Adipocyte (in vitro differentiated cells): ENCODE measurements around the gene LDHAL6B.

Experiments
- DNase-seq: peaks from one replicate; pipeline ENCODE4 v3.0.0-alpha.2; 2015; ENCODE audit warnings: low read depth
- H3K27me3 ChIP-seq: replicated peaks from 2 replicates; pipeline ENCODE4 v1.7.0; 2013; ENCODE audit warnings: mild to moderate bottlenecking, low read length, moderate library complexity; ENCODE audit not compliant: control insufficient read depth, insufficient read depth
- H3K36me3 ChIP-seq: 2 replicates; pipeline ENCODE4 v1.7.0; 2013; ENCODE audit warnings: low read length, mild to moderate bottlenecking, moderate library complexity; ENCODE audit not compliant: control insufficient read depth, insufficient read depth, severe bottlenecking
- H3K4me1 ChIP-seq: 2 replicates; pipeline ENCODE4 v1.7.0; 2013; ENCODE audit warnings: mild to moderate bottlenecking, low read length, moderate library complexity; ENCODE audit not compliant: control insufficient read depth, insufficient read depth
- H3K4me3 ChIP-seq: 2 replicates; pipeline ENCODE4 v1.7.0; 2013; ENCODE audit warnings: mild to moderate bottlenecking, low read length, moderate library complexity
- H3K9ac ChIP-seq: 2 replicates; pipeline ENCODE4 v1.7.0; 2013; ENCODE audit warnings: mild to moderate bottlenecking, low read length, moderate library complexity
- H3K9me3 ChIP-seq: 2 replicates; pipeline ENCODE4 v1.7.0; 2013; ENCODE audit warnings: mild to moderate bottlenecking, low read length, moderate library complexity; ENCODE audit not compliant: control insufficient read depth

LDHAL6B gene

GRCh38 chr15:59169251-59169708 lies 37.4 kb upstream of the LDHAL6B start:
- H3K9ac ChIP-seq = peak overlapping the region; percentile 83
- peak overlapping the region; percentile 38 for H3K4me3 ChIP-seq
- no peaks in the 10 kb centered on the region for H3K27me3 ChIP-seq
- H3K4me1 ChIP-seq = peaks cover 63% of the 10 kb centered on the region
- no peaks in the 10 kb centered on the region for H3K9me3 ChIP-seq
- DNase-seq = peak; percentile 80
- H3K36me3 ChIP-seq = peaks cover 26% of the 10 kb centered on the region

GRCh38 chr15:59170295-59171066 lies 36.2 kb upstream of the LDHAL6B start:
- H3K4me3 ChIP-seq = no peak overlapping the region
- H3K36me3 ChIP-seq = peaks cover 18% of the 10 kb centered on the region
- H3K9me3 ChIP-seq = no peaks in the 10 kb centered on the region
- H3K9ac ChIP-seq = peak overlapping the region; percentile 83
- DNase-seq = peak; percentile 72
- H3K27me3 ChIP-seq = no peaks in the 10 kb centered on the region
- peaks cover 70% of the 10 kb centered on the region for H3K4me1 ChIP-seq

DNA sequence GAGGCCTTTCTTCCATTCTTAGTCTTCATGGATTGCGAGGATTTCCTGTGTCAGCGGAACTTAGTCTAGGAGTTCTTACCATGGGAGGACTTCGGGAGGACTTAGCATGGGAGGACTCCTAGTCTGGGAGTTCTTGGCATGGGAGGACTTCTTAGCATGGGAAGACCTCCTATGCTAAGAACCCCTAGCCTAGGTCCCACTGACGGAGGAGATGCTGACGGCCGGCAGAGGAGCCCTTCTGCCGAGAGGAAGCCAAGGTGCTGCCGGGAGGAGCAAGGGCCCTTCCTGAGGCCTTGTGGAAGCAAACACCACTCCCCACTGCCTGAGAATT lies 35.6 kb upstream of the LDHAL6B start:
- Histone ChIP-seq H3K9me3 (no peaks in the 10 kb centered on the region), H3K27me3 (no peaks in the 10 kb centered on the region), H3K4me3 (no peak overlapping the region), H3K9ac (peak overlapping the region; percentile 83), H3K36me3 (peaks cover 15% of the 10 kb centered on the region), H3K4me1 (peaks cover 70% of the 10 kb centered on the region)
- DNase-seq = no peak

DNA sequence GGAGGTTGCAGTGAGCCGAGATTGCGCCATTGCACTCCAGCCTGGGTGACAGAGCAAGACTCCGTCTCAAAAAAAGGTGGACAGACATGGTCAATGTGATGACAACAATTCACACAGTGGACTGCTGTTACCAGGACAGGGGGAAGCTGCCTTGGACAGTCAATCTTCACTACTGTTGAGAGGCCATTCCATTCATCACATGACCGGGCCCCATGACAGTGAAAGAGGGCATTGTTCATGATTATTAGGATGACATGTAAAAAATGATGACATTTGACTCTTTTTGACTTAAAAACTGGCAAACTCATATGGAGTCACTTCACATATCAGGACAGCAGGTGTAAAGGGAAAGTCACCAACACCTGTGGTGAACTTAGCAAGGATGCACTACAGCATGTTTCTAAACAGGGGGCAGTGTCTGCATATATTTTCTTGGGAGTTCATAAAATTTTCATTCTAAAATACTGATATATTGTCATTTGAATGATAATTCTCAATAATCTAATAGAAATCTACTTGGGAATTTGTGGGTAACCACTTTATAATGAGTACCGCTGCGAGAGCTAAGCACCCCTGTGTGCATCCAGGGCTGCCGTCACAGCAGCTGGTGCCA lies 34.2 kb upstream of the LDHAL6B start:
- Histone ChIP-seq H3K9ac (no peak overlapping the region), H3K36me3 (peaks cover 20% of the 10 kb centered on the region), H3K4me1 (peaks cover 64% of the 10 kb centered on the region), H3K4me3 (no peak overlapping the region), H3K27me3 (no peaks in the 10 kb centered on the region), H3K9me3 (no peaks in the 10 kb centered on the region)
- no peak for DNase-seq

GRCh38 chr15:59173194-59173593 lies 33.4 kb upstream of the LDHAL6B start:
- H3K4me3 ChIP-seq = no peak overlapping the region
- H3K36me3 ChIP-seq = peaks cover 26% of the 10 kb centered on the region
- no peaks in the 10 kb centered on the region for H3K9me3 ChIP-seq
- DNase-seq = no peak
- H3K9ac ChIP-seq = no peak overlapping the region
- peaks cover 59% of the 10 kb centered on the region for H3K4me1 ChIP-seq
- no peaks in the 10 kb centered on the region for H3K27me3 ChIP-seq

GRCh38 chr15:59174151-59174834 lies 32.4 kb upstream of the LDHAL6B start:
- Histone ChIP-seq H3K36me3 (peaks cover 36% of the 10 kb centered on the region), H3K4me3 (no peak overlapping the region)

DNA sequence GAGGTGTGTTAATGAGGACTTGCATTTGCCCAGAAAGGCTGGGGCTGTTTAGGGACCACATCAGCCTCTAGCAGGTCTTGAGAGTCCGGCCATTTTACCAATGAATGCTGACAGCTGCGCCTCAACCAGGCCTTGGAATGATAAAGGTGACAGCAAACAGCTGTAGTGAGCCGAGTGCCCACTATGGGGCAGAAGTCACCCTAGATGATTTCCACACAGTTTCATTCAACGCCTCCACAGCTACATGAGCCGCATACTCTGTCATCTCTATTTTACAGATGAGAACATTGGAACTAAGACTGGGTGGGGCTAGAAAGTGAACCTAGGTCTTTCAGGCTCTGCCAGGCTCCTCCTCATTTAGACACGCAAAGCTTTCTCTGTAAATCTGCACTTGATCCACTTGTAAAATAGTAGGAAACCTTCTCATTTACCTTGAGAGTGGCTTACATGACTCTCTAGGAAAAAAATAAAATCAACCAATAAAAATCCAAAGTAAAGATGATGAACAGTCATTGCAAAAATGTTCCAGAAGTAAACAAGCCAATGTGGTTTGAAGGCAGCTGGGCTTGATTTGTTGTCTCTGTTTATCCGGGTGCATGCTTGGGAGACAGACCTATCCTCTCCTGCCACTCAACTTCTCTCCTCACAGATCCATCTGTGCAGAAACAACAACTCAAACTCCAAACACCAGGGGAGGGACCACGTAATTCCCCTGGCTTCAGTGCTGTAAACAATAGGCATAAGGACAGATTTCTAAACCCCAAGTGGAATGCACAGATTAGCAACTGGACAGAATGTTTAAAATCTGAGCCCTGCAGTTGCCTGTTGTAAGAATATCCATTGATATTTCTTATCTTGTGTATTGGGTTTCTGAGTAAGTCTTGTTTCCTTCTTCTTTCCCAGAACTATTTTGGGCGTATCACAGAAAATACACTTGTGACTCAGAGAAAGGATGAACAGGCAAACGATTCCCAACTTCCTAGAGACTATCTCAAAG lies 31.5 kb upstream of the LDHAL6B start:
- no peaks in the 10 kb centered on the region for H3K27me3 ChIP-seq
- peak; percentile 89 for DNase-seq

More at GRCh38 chr15:59174151-59174834, 32.4 kb upstream of the LDHAL6B start:
- DNase-seq = no peak
- H3K9me3 ChIP-seq = no peaks in the 10 kb centered on the region
- H3K9ac ChIP-seq = peak overlapping the region; percentile 67
- peaks cover 48% of the 10 kb centered on the region for H3K4me1 ChIP-seq
- no peaks in the 10 kb centered on the region for H3K27me3 ChIP-seq

DNA sequence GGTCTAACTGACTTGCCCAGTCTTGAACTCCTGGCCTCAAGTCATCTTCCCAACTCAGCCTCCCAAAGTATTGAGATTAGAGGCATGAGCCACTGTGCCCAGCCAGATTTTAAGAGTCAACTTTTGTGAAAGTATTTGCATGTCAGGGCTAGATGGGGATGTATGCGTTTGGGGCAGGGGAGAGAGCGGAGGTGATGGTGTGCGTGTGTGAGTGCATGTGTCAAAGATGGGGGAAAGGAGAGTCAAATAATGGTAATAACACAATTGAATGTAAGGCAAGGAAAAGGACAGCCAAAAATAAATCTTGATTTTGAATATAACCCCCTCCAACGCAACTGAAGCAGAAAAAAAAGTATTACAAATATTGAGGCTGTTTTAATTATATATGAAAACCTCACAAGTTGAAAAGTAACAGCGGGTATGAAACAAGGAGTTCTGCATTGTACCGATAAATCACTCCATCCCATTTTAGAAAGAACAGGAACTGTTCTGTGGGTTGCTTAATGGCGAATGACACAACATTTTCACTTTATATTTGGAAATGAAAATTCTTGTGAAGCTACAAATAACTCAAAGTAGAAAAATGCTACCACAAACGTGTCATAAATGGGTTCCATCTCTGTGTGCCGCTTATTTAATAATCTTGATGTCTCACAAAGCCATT lies 29.9 kb upstream of the LDHAL6B start:
- no peaks in the 10 kb centered on the region for H3K27me3 ChIP-seq
- H3K9me3 ChIP-seq = peaks cover 4% of the 10 kb centered on the region
- peaks cover 46% of the 10 kb centered on the region for H3K36me3 ChIP-seq
- no peak overlapping the region for H3K4me3 ChIP-seq
- DNase-seq = no peak
- no peak overlapping the region for H3K9ac ChIP-seq
- H3K4me1 ChIP-seq = peaks cover 39% of the 10 kb centered on the region

More for the DNA sequence above, 31.5 kb upstream of the LDHAL6B start:
- H3K4me1 ChIP-seq = peaks cover 41% of the 10 kb centered on the region
- peak overlapping the region; percentile 23 for H3K4me3 ChIP-seq
- H3K36me3 ChIP-seq = peaks cover 41% of the 10 kb centered on the region
- H3K9ac ChIP-seq = peak overlapping the region; percentile 67
- no peaks in the 10 kb centered on the region for H3K9me3 ChIP-seq

GRCh38 chr15:59177317-59177660 lies 29.4 kb upstream of the LDHAL6B start:
- H3K9me3 ChIP-seq = peaks cover 5% of the 10 kb centered on the region
- H3K27me3 ChIP-seq = no peaks in the 10 kb centered on the region
- H3K9ac ChIP-seq = no peak overlapping the region
- no peak for DNase-seq
- H3K36me3 ChIP-seq = peaks cover 48% of the 10 kb centered on the region
- no peak overlapping the region for H3K4me3 ChIP-seq
- peaks cover 39% of the 10 kb centered on the region for H3K4me1 ChIP-seq

GRCh38 chr15:59178151-59178695 lies 28.4 kb upstream of the LDHAL6B start:
- Histone ChIP-seq H3K4me3 (no peak overlapping the region), H3K4me1 (peaks cover 39% of the 10 kb centered on the region), H3K27me3 (no peaks in the 10 kb centered on the region), H3K9me3 (peaks cover 5% of the 10 kb centered on the region), H3K36me3 (peaks cover 44% of the 10 kb centered on the region), H3K9ac (no peak overlapping the region)
- DNase-seq = no peak
